ENCODE data around the gene PLBD2. TPM values are rescaled to one million over a fixed set of nuclear protein-coding genes. Genes with fewer than 3 reads are reported as not detected.

PLBD2 gene
- total RNA-seq, 1 donor from 2014 or later, result 26.6 TPM

- H3K4me1 Mint-ChIP-seq (ENCODE audit: unreplicated experiment), result no peaks in the 10 kb centered on the region
- no peak overlapping the region for H3K27ac Mint-ChIP-seq (ENCODE audit: unreplicated experiment)
- no peak for DNase-seq (ENCODE audit: low spot score)
- no peak overlapping the region for H3K4me3 Mint-ChIP-seq (ENCODE audit: unreplicated experiment)
- no peaks in the 10 kb centered on the region for H3K36me3 Mint-ChIP-seq (ENCODE audit: low read depth, unreplicated experiment)
- no peak for TF ChIP-seq CTCF (IDR thresholded peaks at IDR 0.05; ENCODE audit: unreplicated experiment)
- no peaks in the 10 kb centered on the region for H3K9me3 Mint-ChIP-seq (ENCODE audit: unreplicated experiment)
- no peaks in the 10 kb centered on the region for H3K27me3 Mint-ChIP-seq (ENCODE audit: unreplicated experiment)
Observed at GRCh38 chr12:113425960-113426453, 67.6 kb downstream of the PLBD2 start.

GRCh38 chr12:113427882-113428281 lies 69.5 kb downstream of the PLBD2 start:
- H3K4me1 Mint-ChIP-seq (ENCODE audit: unreplicated experiment), result no peaks in the 10 kb centered on the region
- DNase-seq (ENCODE audit: low spot score), result no peak
- no peaks in the 10 kb centered on the region for H3K36me3 Mint-ChIP-seq (ENCODE audit: low read depth, unreplicated experiment)
- TF ChIP-seq CTCF (IDR thresholded peaks at IDR 0.05; ENCODE audit: unreplicated experiment), result no peak
- no peak overlapping the region for H3K4me3 Mint-ChIP-seq (ENCODE audit: unreplicated experiment)
- H3K27me3 Mint-ChIP-seq (ENCODE audit: unreplicated experiment), result no peaks in the 10 kb centered on the region
- H3K27ac Mint-ChIP-seq (ENCODE audit: unreplicated experiment), result no peak overlapping the region
- H3K9me3 Mint-ChIP-seq (ENCODE audit: unreplicated experiment), result no peaks in the 10 kb centered on the region

GRCh38 chr12:113428482-113428881 lies 70.1 kb downstream of the PLBD2 start:
- no peaks in the 10 kb centered on the region for H3K36me3 Mint-ChIP-seq (ENCODE audit: low read depth, unreplicated experiment)
- H3K27ac Mint-ChIP-seq (ENCODE audit: unreplicated experiment), result no peak overlapping the region
- no peak overlapping the region for H3K4me3 Mint-ChIP-seq (ENCODE audit: unreplicated experiment)
- no peaks in the 10 kb centered on the region for H3K4me1 Mint-ChIP-seq (ENCODE audit: unreplicated experiment)
- no peaks in the 10 kb centered on the region for H3K27me3 Mint-ChIP-seq (ENCODE audit: unreplicated experiment)
- no peaks in the 10 kb centered on the region for H3K9me3 Mint-ChIP-seq (ENCODE audit: unreplicated experiment)
- no peak for TF ChIP-seq CTCF (IDR thresholded peaks at IDR 0.05; ENCODE audit: unreplicated experiment)
- no peak for DNase-seq (ENCODE audit: low spot score)

GRCh38 chr12:113432986-113433385 lies 74.6 kb downstream of the PLBD2 start:
- no peak for TF ChIP-seq CTCF (IDR thresholded peaks at IDR 0.05; ENCODE audit: unreplicated experiment)
- Mint-ChIP-seq H3K9me3 (ENCODE audit: unreplicated experiment) (no peaks in the 10 kb centered on the region), H3K4me3 (ENCODE audit: unreplicated experiment) (no peak overlapping the region), H3K4me1 (ENCODE audit: unreplicated experiment) (no peaks in the 10 kb centered on the region), H3K36me3 (ENCODE audit: low read depth, unreplicated experiment) (no peaks in the 10 kb centered on the region), H3K27me3 (ENCODE audit: unreplicated experiment) (no peaks in the 10 kb centered on the region), H3K27ac (ENCODE audit: unreplicated experiment) (no peak overlapping the region)
- no peak for DNase-seq (ENCODE audit: low spot score)

- Mint-ChIP-seq H3K27ac (ENCODE audit: unreplicated experiment) (no peak overlapping the region), H3K4me1 (ENCODE audit: unreplicated experiment) (no peaks in the 10 kb centered on the region), H3K36me3 (ENCODE audit: low read depth, unreplicated experiment) (no peaks in the 10 kb centered on the region), H3K27me3 (ENCODE audit: unreplicated experiment) (peaks cover 5% of the 10 kb centered on the region), H3K4me3 (ENCODE audit: unreplicated experiment) (no peak overlapping the region), H3K9me3 (ENCODE audit: unreplicated experiment) (no peaks in the 10 kb centered on the region)
- no peak for TF ChIP-seq CTCF (IDR thresholded peaks at IDR 0.05; ENCODE audit: unreplicated experiment)
- DNase-seq (ENCODE audit: low spot score), result no peak
Observed at GRCh38 chr12:113435367-113435766, 77.0 kb downstream of the PLBD2 start.

All from endothelial cell (in vitro differentiated cells).